ENCODE results near the gene SPPL2A.
"Not testable (repeated sequence)": the region's sequence is repeated elsewhere in the genome, so short reads cannot be mapped to it uniquely, and the experiment has no call there.

The SPPL2A gene

GRCh38 chr15:50765195-50765967, at the start of gene SPPL2A:
TSS of gene SPPL2A (minus strand) at chr15:50765706. CDS start at chr15:50765533, 173 bp downstream.
- peak within 1 kb of the TSS; percentile 78 for H3K4me3 Mint-ChIP-seq
- peaks cover 35% of the 10 kb centered on the region for H3K36me3 Mint-ChIP-seq
- peaks cover 54% of the 10 kb centered on the region for H3K4me1 Mint-ChIP-seq
- ATAC-seq (peak; percentile 96), DNase-seq (ENCODE audit: low spot score in 2 of 2) (peak; percentile 78 to 93)
- H3K27ac Mint-ChIP-seq: peak within 1 kb of the TSS; percentile 82
- H3K9me3 Mint-ChIP-seq: no peaks in the 10 kb centered on the region

DNA sequence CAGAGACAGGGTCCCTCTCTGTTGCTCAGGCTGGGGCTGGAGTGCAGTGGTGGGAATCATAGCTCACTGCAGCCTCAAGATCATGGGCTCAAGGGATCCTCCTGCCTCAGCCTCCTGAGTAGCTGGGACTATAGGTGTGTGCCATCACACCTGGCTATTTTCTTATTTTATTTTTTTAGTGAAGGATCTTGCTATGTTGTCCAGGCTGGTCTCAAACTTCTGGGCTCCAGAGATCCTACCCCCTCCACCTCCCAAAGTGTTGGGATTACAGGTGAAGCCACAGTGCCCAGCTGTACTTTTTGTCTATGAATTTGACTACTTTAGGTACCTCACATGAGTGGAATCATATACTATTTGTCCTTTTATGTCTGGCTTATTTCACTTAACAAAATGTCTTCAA, 49.1 kb upstream of the SPPL2A start:
- no peaks in the 10 kb centered on the region for H3K9me3 Mint-ChIP-seq
- no peaks in the 10 kb centered on the region for H3K4me1 Mint-ChIP-seq
- H3K36me3 Mint-ChIP-seq: no peaks in the 10 kb centered on the region
- H3K4me3 Mint-ChIP-seq: no peak overlapping the region
- DNase-seq (ENCODE audit: low spot score in 2 of 2) (no peak), ATAC-seq (no peak)
- no peak overlapping the region for H3K27ac Mint-ChIP-seq

GRCh38 chr15:50813865-50814264, 48.4 kb upstream of the SPPL2A start:
- H3K4me3 Mint-ChIP-seq: no peak overlapping the region

GRCh38 chr15:50813089-50813488, 47.6 kb upstream of the SPPL2A start:
- DNase-seq (ENCODE audit: low spot score in 2 of 2) (no peak), ATAC-seq (no peak)
- Mint-ChIP-seq H3K36me3 (no peaks in the 10 kb centered on the region), H3K4me3 (no peak overlapping the region), H3K27ac (no peak overlapping the region), H3K9me3 (no peaks in the 10 kb centered on the region), H3K4me1 (no peaks in the 10 kb centered on the region)

More at GRCh38 chr15:50813865-50814264, 48.4 kb upstream of the SPPL2A start:
- no peaks in the 10 kb centered on the region for H3K9me3 Mint-ChIP-seq
- no peaks in the 10 kb centered on the region for H3K36me3 Mint-ChIP-seq
- H3K4me1 Mint-ChIP-seq: no peaks in the 10 kb centered on the region
- ATAC-seq: no peak
- no peak for DNase-seq (ENCODE audit: low spot score in 2 of 2)
- H3K27ac Mint-ChIP-seq: no peak overlapping the region

GRCh38 chr15:50812181-50812506, 46.6 kb upstream of the SPPL2A start:
- not testable (repeated sequence) for H3K4me3 Mint-ChIP-seq; H3K9me3 Mint-ChIP-seq; H3K36me3 Mint-ChIP-seq; ATAC-seq; DNase-seq (ENCODE audit: low spot score in 2 of 2); H3K27ac Mint-ChIP-seq; H3K4me1 Mint-ChIP-seq

- not testable (repeated sequence) for H3K4me3 Mint-ChIP-seq; H3K4me1 Mint-ChIP-seq; DNase-seq (ENCODE audit: low spot score in 2 of 2); H3K9me3 Mint-ChIP-seq; ATAC-seq; H3K36me3 Mint-ChIP-seq; H3K27ac Mint-ChIP-seq
Measured at GRCh38 chr15:50811461-50812180, 46.1 kb upstream of the SPPL2A start.

- DNase-seq (ENCODE audit: low spot score in 2 of 2) (no peak), ATAC-seq (no peak)
- Mint-ChIP-seq H3K4me1 (no peaks in the 10 kb centered on the region), H3K4me3 (no peak overlapping the region), H3K27ac (no peak overlapping the region), H3K9me3 (no peaks in the 10 kb centered on the region), H3K36me3 (no peaks in the 10 kb centered on the region)
Measured at GRCh38 chr15:50810128-50810527, 44.6 kb upstream of the SPPL2A start.

DNA sequence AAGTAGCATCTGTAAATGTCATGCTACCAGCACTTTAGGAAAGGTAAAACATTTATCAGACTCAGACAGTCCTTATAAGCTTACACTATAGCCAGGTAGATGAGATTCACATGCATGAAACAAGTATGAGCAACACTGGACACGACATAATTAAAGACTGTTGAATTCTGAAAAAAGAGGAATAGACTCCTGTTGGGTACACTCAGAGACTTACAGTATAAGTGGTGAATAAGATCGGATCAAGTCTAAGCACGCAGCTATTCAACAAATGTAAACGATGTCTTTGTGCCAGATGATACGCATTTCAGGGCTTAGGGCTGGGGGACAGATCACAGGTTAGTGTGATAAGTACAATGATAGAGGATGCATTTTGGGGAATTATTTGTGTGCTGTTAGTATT, 43.2 kb upstream of the SPPL2A start:
- Mint-ChIP-seq H3K4me3 (no peak overlapping the region), H3K27ac (no peak overlapping the region), H3K4me1 (no peaks in the 10 kb centered on the region), H3K36me3 (no peaks in the 10 kb centered on the region), H3K9me3 (no peaks in the 10 kb centered on the region)
- DNase-seq (ENCODE audit: low spot score in 2 of 2): no peak
- ATAC-seq: no peak

DNA sequence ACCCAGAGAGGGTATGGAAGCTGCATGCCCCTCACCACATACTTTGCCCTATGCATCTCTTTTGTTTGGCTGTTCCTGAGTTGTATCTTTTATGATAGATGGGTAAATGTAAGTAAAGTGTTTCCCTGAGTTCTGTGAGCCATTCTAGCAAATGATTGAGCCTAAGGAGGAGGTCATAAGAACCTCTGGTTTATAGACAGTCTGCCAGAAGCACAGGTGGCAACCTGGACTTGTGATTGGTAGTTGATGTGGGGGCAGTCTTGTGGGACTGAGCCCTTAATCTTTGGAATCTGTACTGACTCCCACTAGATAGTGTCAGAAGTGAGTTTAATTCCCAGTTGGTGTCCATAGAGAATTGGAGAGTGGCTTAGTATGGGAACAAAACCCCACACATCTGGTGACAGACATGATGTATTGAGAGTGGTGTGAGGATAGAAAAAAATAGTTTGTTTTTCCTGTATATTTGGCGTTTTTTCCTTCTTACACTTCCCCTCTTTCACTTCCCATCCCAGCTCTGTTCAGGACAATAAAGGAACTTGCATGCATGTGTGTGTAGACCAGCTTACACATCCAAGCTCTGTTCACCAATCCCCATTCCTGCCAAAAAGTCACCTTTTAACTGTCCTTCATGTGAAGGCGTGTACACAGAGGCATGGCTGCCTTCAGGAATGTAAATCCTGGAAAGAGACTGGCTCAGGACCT, 38.1 kb upstream of the SPPL2A start:
- Mint-ChIP-seq H3K4me3 (no peak overlapping the region), H3K9me3 (no peaks in the 10 kb centered on the region), H3K36me3 (no peaks in the 10 kb centered on the region), H3K27ac (no peak overlapping the region), H3K4me1 (no peaks in the 10 kb centered on the region)
- DNase-seq (ENCODE audit: low spot score in 2 of 2) (no peak), ATAC-seq (no peak)

GRCh38 chr15:50800715-50801114, 35.2 kb upstream of the SPPL2A start:
- no peak for ATAC-seq
- H3K4me1 Mint-ChIP-seq: no peaks in the 10 kb centered on the region

DNA sequence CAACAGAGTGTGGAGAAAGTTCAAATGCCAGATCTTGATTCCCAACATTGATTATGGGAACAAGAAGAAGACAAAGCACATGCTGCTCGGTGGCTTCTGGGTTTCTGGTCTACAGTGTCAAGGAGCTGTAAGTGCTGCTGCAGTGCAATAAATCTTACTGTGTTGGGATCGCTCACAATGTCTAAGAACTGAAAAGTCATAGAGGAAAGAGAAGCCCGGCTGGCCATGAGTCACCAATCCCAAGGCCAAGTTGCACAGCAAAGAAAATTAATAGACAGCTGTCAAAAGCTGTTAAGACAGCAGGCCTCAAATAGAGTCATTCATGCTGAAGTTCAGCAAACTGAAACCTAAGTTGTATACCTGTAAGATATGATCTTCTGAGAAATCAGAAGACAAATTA, 33.2 kb upstream of the SPPL2A start:
- DNase-seq (ENCODE audit: low spot score in 2 of 2) (no peak), ATAC-seq (no peak)
- no peak overlapping the region for H3K4me3 Mint-ChIP-seq
- H3K27ac Mint-ChIP-seq: no peak overlapping the region
- H3K4me1 Mint-ChIP-seq: no peaks in the 10 kb centered on the region
- H3K9me3 Mint-ChIP-seq: no peaks in the 10 kb centered on the region
- no peaks in the 10 kb centered on the region for H3K36me3 Mint-ChIP-seq

More at GRCh38 chr15:50800715-50801114, 35.2 kb upstream of the SPPL2A start:
- Mint-ChIP-seq H3K36me3 (no peaks in the 10 kb centered on the region), H3K9me3 (no peaks in the 10 kb centered on the region), H3K4me3 (no peak overlapping the region), H3K27ac (no peak overlapping the region)
- DNase-seq (ENCODE audit: low spot score in 2 of 2): no peak

DNA sequence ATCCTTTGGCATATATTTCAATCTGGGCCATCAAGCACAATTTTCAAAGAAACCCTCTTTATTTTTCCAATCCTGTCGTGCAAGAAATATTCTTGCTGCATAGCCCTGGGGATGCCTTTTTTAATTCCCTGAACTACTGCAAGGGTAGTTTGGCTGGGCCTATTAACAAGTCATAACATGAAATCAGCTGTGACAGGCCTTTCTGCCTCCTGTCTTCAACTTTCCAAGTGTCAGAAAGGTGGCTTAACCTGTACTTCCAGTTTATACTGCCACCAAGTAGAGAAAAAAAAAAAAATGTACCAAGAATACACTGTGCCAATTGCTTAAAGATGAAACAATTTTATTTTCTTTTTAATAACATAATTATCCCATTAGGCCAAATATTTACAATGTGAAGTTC, 32.4 kb upstream of the SPPL2A start:
- Mint-ChIP-seq H3K4me3 (no peak overlapping the region), H3K9me3 (no peaks in the 10 kb centered on the region), H3K4me1 (no peaks in the 10 kb centered on the region), H3K27ac (no peak overlapping the region), H3K36me3 (no peaks in the 10 kb centered on the region)
- ATAC-seq (no peak), DNase-seq (ENCODE audit: low spot score in 2 of 2) (no peak)

DNA sequence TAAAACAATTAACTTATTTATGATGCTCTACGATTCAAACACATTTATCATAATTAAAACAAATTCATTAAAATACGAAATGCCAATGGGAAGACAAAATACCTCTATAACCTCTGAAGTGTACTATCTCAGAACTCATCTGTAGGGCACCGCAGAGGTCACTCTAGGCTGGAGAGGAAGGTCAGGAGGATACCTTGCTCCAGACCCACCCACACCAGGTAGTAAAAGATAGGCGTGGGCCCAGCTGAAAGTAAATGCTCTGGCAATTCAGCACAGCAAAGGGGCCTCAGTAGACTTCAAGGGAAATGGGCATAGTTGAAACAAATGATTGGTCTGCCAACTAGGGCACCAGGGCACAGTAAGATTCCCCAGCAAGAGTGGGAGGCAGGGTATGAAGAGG, 26.0 kb upstream of the SPPL2A start:
- Mint-ChIP-seq H3K27ac (no peak overlapping the region), H3K4me1 (no peaks in the 10 kb centered on the region), H3K4me3 (no peak overlapping the region), H3K36me3 (no peaks in the 10 kb centered on the region), H3K9me3 (no peaks in the 10 kb centered on the region)
- ATAC-seq: no peak
- DNase-seq (ENCODE audit: low spot score in 2 of 2): no peak

DNA sequence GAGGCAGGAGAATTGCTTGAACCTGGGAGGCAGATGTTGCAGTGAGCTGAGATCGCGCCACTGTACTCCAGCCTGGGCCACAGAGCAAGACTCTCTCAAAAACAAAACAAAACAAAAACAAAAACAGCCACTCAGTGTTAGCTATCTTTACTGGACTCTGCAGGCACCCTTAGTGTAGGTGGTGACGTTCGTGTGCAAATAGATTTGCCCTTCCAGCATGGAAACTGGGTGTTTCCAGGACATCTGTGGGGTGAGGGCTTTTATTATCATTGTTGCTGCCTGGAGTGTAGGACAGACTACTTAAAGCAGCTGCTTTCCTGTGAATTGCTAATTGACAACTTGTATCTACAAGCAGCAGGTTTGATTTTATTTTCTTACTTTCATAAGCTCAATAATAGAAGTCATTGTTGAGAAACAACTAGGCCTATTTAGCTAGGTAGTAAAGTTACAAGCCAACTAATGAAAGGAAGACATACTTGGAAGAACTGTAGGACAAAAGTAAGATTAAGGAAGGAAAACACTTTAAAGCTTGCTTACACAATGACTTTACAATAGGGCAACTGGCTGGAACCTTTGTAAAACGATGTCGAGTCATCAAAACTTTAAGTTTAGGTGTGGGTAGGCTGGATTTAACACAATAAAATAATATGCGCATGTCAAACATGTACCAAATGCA, 25.4 kb upstream of the SPPL2A start:
- DNase-seq (ENCODE audit: low spot score in 2 of 2) (no peak), ATAC-seq (no peak)
- Mint-ChIP-seq H3K36me3 (no peaks in the 10 kb centered on the region), H3K9me3 (no peaks in the 10 kb centered on the region), H3K4me1 (no peaks in the 10 kb centered on the region), H3K27ac (no peak overlapping the region), H3K4me3 (no peak overlapping the region)

DNA sequence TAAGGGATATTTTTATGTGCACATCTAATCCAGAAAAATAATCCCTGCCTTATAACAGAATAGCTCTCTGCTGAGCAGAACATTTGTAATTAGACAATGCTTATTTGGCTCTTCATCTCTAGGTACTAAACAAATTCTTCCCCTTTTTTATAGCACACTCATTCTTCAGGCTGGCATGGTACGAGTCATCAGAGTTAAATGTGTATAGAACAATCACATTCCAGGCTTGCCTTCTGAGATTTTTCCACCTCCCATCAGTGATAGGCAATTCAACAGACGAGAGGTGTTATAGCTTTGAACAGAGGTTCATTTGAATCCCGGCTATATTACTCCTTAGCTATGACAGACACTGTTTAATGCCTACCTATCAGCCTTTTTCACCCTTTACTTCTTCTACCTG, 21.4 kb upstream of the SPPL2A start:
- Mint-ChIP-seq H3K4me1 (no peaks in the 10 kb centered on the region), H3K27ac (no peak overlapping the region), H3K9me3 (no peaks in the 10 kb centered on the region), H3K4me3 (no peak overlapping the region), H3K36me3 (no peaks in the 10 kb centered on the region)
- no peak for DNase-seq (ENCODE audit: low spot score in 2 of 2)
- ATAC-seq: no peak

All from stimulated activated effector memory CD8-positive, alpha-beta T cell treated with anti-CD3 and anti-CD28 coated beads, Interleukin-12 subunit alpha, Interleukin-12 subunit beta, amount 100 ng/mL, for 72 hours (primary cell).